Caco-2 (cell line): ENCODE measurements around the gene PIAS1. TPM values are rescaled to one million over a fixed set of nuclear protein-coding genes. Genes with fewer than 3 reads are reported as not detected.

ENCODE experiments used
- BruUV-seq: library from RNA; stranded (reverse); fragments of 400-500 nt; replicated peaks from 2 replicates; lab custom pipeline; 2021; lab: Mats Ljungman, UMichigan
- CTCF ChIA-PET: fragments of 300-600 bp; sonication (Branson Sonifier 250); formaldehyde crosslinking; loops from one replicate; lab custom pipeline; 2022; ENCODE audit warnings: antibody characterized with exemption; lab: Charles Lee
- POLR2A ChIA-PET: fragments of 300-600 bp; sonication (Branson Sonifier 250); formaldehyde crosslinking; loops from one replicate; lab custom pipeline; 2022; ENCODE audit warnings: antibody characterized with exemption; lab: Charles Lee
- DNase-seq, 2 experiments: peaks; one replicate each; pipeline versions ENCODE4 v3.0.0 to v3.0.0-alpha.2; 2020 to 2022
- H3K27me3 ChIP-seq: replicated peaks from 2 replicates; pipeline ENCODE4 v1.6.0; 2011; ENCODE audit warnings: low read length; ENCODE audit not compliant: control insufficient read depth, insufficient read depth
- H3K36me3 ChIP-seq: 2 replicates; pipeline ENCODE4 v1.5.1; 2011; ENCODE audit warnings: low read length; ENCODE audit not compliant: control insufficient read depth, insufficient read depth
- H3K4me1 ChIP-seq: fragments of 250-450 bp; sonication (Bioruptor Pico); 2 replicates; pipeline ENCODE4 v1.5.1; 2020; ENCODE audit warnings: mild to moderate bottlenecking
- H3K4me3 ChIP-seq: 2 replicates; pipeline ENCODE4 v1.5.1; 2011; ENCODE audit warnings: low read depth, mild to moderate bottlenecking, control low read depth, low read length
- H3K9me3 ChIP-seq: fragments of 250-450 bp; sonication (Bioruptor Pico); 2 replicates; pipeline ENCODE4 v1.5.1; 2020; ENCODE audit warnings: mild to moderate bottlenecking, moderate library complexity
- H3K27ac Mint-ChIP-seq: one replicate; pipeline ENCODE4 v1.8.0; 2022; ENCODE audit warnings: mixed read lengths; ENCODE audit not compliant: unreplicated experiment
- H3K27me3 Mint-ChIP-seq: one replicate; pipeline ENCODE4 v1.8.0; 2022; ENCODE audit warnings: mixed read lengths; ENCODE audit not compliant: insufficient read depth, unreplicated experiment
- H3K36me3 Mint-ChIP-seq: one replicate; pipeline ENCODE4 v1.8.0; 2022; ENCODE audit warnings: mild to moderate bottlenecking, mixed read lengths; ENCODE audit not compliant: insufficient read depth, unreplicated experiment
- H3K4me1 Mint-ChIP-seq: one replicate; pipeline ENCODE4 v1.8.0; 2022; ENCODE audit warnings: low read depth, mixed read lengths; ENCODE audit not compliant: unreplicated experiment
- H3K4me3 Mint-ChIP-seq: one replicate; pipeline ENCODE4 v1.8.0; 2022; ENCODE audit warnings: mild to moderate bottlenecking, moderate library complexity, mixed read lengths; ENCODE audit not compliant: unreplicated experiment
- H3K9me3 Mint-ChIP-seq: one replicate; pipeline ENCODE4 v1.8.0; 2022; ENCODE audit warnings: mixed read lengths; ENCODE audit not compliant: unreplicated experiment
- CTCF ChIP-seq, 2 experiments: fragments of 200-600 bp in 1 of 2; IDR thresholded peaks; 1 replicate in 1 of 2; 2 replicates in 1 of 2; pipeline versions ENCODE4 v1.5.1 to v1.8.0; 2011 to 2022; ENCODE audit warnings: antibody characterized with exemption in 1 of 2, control low read depth in 1 of 2, inconsistent platforms in 1 of 2, low read depth in 1 of 2, low read length in 1 of 2, mild to moderate bottlenecking in 1 of 2, moderate library complexity in 1 of 2; ENCODE audit not compliant: insufficient read depth in 1 of 2, severe bottlenecking in 1 of 2, unreplicated experiment in 1 of 2
- intact Hi-C: fragments of 100-400 bp; cut with micrococcal nuclease; formaldehyde crosslinking; loops from one replicate; pipeline ENCODE4 v1.10.0; 2022; ENCODE audit not compliant: unreplicated experiment
- total RNA-seq: library from RNA; stranded (reverse); gene quantifications from 2 replicates; pipeline ENCODE4 v1.2.3, GENCODE V29; 2022

PIAS1 gene
- total RNA-seq, 1 experiment from 2014 or later, result 48.0 TPM

GRCh38 chr15:68073576-68074288, 19.6 kb downstream of the PIAS1 start:
- H3K27ac Mint-ChIP-seq, result no peak overlapping the region
- intact Hi-C loops, result no loop called here
- POLR2A ChIA-PET, result no interaction called here

GRCh38 chr15:68075764-68076385, 21.8 kb downstream of the PIAS1 start:
- intact Hi-C loops, result no loop called here
- DNase-seq, result no peak
- H3K27me3 Mint-ChIP-seq, result no peaks in the 10 kb centered on the region
- no peak overlapping the region for H3K4me3 ChIP-seq
- BruUV-seq, result no TSS peak
- peaks cover 18% of the 10 kb centered on the region for H3K4me1 Mint-ChIP-seq
- no peaks in the 10 kb centered on the region for H3K27me3 ChIP-seq
- no peaks in the 10 kb centered on the region for H3K9me3 Mint-ChIP-seq
- no peaks in the 10 kb centered on the region for H3K9me3 ChIP-seq
- H3K36me3 Mint-ChIP-seq, result no peaks in the 10 kb centered on the region
- H3K4me1 ChIP-seq, result peaks cover 9% of the 10 kb centered on the region
- no peak overlapping the region for H3K27ac Mint-ChIP-seq
- ChIA-PET CTCF (no interaction called here), POLR2A (no interaction called here)
- H3K36me3 ChIP-seq, result no peaks in the 10 kb centered on the region
- no peak for TF ChIP-seq CTCF (IDR thresholded peaks at IDR 0.05; ENCODE audit: insufficient read depth in 1 of 2, low read depth in 1 of 2, low read length in 1 of 2, severe bottlenecking in 1 of 2, unreplicated experiment in 1 of 2)
- no peak overlapping the region for H3K4me3 Mint-ChIP-seq

More at GRCh38 chr15:68073576-68074288, 19.6 kb downstream of the PIAS1 start:
- Mint-ChIP-seq H3K4me1 (peaks cover 16% of the 10 kb centered on the region), H3K36me3 (no peaks in the 10 kb centered on the region), H3K27me3 (no peaks in the 10 kb centered on the region), H3K4me3 (no peak overlapping the region), H3K9me3 (no peaks in the 10 kb centered on the region)
- H3K4me3 ChIP-seq, result no peak overlapping the region
- H3K27me3 ChIP-seq, result no peaks in the 10 kb centered on the region
- TF ChIP-seq CTCF (IDR thresholded peaks at IDR 0.05; ENCODE audit: insufficient read depth in 1 of 2, low read depth in 1 of 2, low read length in 1 of 2, severe bottlenecking in 1 of 2, unreplicated experiment in 1 of 2), result no peak
- no peaks in the 10 kb centered on the region for H3K9me3 ChIP-seq
- DNase-seq, result no peak
- no TSS peak for BruUV-seq
- no peaks in the 10 kb centered on the region for H3K36me3 ChIP-seq
- CTCF ChIA-PET, result no interaction called here
- H3K4me1 ChIP-seq, result no peaks in the 10 kb centered on the region; the same call in 1 of the 2 replicates

GRCh38 chr15:68078365-68078764, 24.2 kb downstream of the PIAS1 start:
- CTCF ChIA-PET, result no interaction called here
- H3K4me1 Mint-ChIP-seq, result peaks cover 38% of the 10 kb centered on the region
- intact Hi-C loops, result no loop called here

More at GRCh38 chr15:68078365-68078764, 24.2 kb downstream of the PIAS1 start:
- DNase-seq, result no peak
- Histone ChIP-seq H3K9me3 (no peaks in the 10 kb centered on the region), H3K4me1 (peaks cover 19% of the 10 kb centered on the region), H3K27me3 (no peaks in the 10 kb centered on the region), H3K36me3 (no peaks in the 10 kb centered on the region), H3K4me3 (no peak overlapping the region)
- H3K4me3 Mint-ChIP-seq, result no peak overlapping the region
- H3K36me3 Mint-ChIP-seq, result no peaks in the 10 kb centered on the region
- H3K9me3 Mint-ChIP-seq, result no peaks in the 10 kb centered on the region
- H3K27ac Mint-ChIP-seq, result no peak overlapping the region
- no peaks in the 10 kb centered on the region for H3K27me3 Mint-ChIP-seq
- no peak for TF ChIP-seq CTCF (IDR thresholded peaks at IDR 0.05; ENCODE audit: insufficient read depth in 1 of 2, low read depth in 1 of 2, low read length in 1 of 2, severe bottlenecking in 1 of 2, unreplicated experiment in 1 of 2)
- BruUV-seq, result no TSS peak
- POLR2A ChIA-PET, result no interaction called here
